Muscle of leg (tissue), 16 donors: ENCODE data around the gene MUC4. TPM values are rescaled to one million over a fixed set of nuclear protein-coding genes. Genes with fewer than 3 reads are reported as not detected.

Source experiments
- DNase-seq: peaks from one replicate; pipeline ENCODE4 v3.0.0; 2013
- H3K27ac ChIP-seq: one replicate; pipeline ENCODE4 v1.5.1; 2013; ENCODE audit warnings: mild to moderate bottlenecking, low read length, control low read depth
- H3K27me3 ChIP-seq: one replicate; pipeline ENCODE4 v1.6.1; 2013; ENCODE audit warnings: low read length; ENCODE audit not compliant: control insufficient read depth, insufficient read depth
- H3K36me3 ChIP-seq: one replicate; pipeline ENCODE4 v1.6.1; 2013; ENCODE audit warnings: low read length; ENCODE audit not compliant: control insufficient read depth, insufficient read depth
- H3K4me1 ChIP-seq: one replicate; pipeline ENCODE4 v1.6.1; 2013; ENCODE audit warnings: low read length; ENCODE audit not compliant: control insufficient read depth, insufficient read depth
- H3K4me3 ChIP-seq: one replicate; pipeline ENCODE4 v1.5.1; 2013; ENCODE audit warnings: low read length, control low read depth
- H3K9me3 ChIP-seq: replicated peaks from 2 replicates; pipeline ENCODE4 v1.6.1; 2013; ENCODE audit warnings: low read depth, low read length; ENCODE audit not compliant: control insufficient read depth
- WGBS: methylation state at CpG from one replicate; pipeline ENCODE4 v1.1.5; 2013; ENCODE audit warnings: missing lambda C conversion rate; ENCODE audit not compliant: insufficient coverage; 5-methylcytosine and 5-hydroxymethylcytosine counted together
- long read RNA-seq, 11 donors: transcript quantifications; one replicate each; lab custom pipeline, GENCODE V29; 2026
- polyA plus RNA-seq, 8 donors: library from polyadenylated mRNA; unstranded; fragments of 120-200 nt; gene quantifications; one replicate each; pipeline versions ENCODE4 v1.2.1 to v1.2.3, GENCODE V29; 2013; ENCODE audit warnings: inconsistent platforms in 1 of 8, low replicate concordance in 1 of 8; ENCODE audit not compliant: insufficient read length in 8 of 8, insufficient read depth in 1 of 8
- total RNA-seq: library from RNA; stranded (reverse); fragments of 120-200 nt; gene quantifications from one replicate; pipeline ENCODE4 v1.2.4, GENCODE V29; 2013

The MUC4 gene, protein sequence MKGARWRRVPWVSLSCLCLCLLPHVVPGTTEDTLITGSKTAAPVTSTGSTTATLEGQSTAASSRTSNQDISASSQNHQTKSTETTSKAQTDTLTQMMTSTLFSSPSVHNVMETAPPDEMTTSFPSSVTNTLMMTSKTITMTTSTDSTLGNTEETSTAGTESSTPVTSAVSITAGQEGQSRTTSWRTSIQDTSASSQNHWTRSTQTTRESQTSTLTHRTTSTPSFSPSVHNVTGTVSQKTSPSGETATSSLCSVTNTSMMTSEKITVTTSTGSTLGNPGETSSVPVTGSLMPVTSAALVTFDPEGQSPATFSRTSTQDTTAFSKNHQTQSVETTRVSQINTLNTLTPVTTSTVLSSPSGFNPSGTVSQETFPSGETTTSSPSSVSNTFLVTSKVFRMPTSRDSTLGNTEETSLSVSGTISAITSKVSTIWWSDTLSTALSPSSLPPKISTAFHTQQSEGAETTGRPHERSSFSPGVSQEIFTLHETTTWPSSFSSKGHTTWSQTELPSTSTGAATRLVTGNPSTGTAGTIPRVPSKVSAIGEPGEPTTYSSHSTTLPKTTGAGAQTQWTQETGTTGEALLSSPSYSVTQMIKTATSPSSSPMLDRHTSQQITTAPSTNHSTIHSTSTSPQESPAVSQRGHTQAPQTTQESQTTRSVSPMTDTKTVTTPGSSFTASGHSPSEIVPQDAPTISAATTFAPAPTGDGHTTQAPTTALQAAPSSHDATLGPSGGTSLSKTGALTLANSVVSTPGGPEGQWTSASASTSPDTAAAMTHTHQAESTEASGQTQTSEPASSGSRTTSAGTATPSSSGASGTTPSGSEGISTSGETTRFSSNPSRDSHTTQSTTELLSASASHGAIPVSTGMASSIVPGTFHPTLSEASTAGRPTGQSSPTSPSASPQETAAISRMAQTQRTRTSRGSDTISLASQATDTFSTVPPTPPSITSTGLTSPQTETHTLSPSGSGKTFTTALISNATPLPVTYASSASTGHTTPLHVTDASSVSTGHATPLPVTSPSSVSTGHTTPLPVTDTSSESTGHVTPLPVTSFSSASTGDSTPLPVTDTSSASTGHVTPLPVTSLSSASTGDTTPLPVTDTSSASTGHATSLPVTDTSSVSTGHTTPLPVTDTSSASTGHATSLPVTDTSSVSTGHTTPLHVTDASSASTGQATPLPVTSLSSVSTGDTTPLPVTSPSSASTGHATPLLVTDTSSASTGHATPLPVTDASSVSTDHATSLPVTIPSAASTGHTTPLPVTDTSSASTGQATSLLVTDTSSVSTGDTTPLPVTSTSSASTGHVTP (N-terminal part only)
- total RNA-seq = 0.18 TPM
- 1 to 10 TPM in 1 of 8 donors, under 1 TPM in 7; 0.41 to 1.1 (median 0.60) TPM for polyA plus RNA-seq
- long read RNA-seq, donor 1 = 0 reads
- long read RNA-seq, donor 2 = 0 reads
- long read RNA-seq, donor 3 = 0 reads
- long read RNA-seq, donor 4 = 0 reads
- long read RNA-seq, donor 5 = 0 reads
- long read RNA-seq, donor 6 = 0 reads
- long read RNA-seq, donor 7 = 0 reads
- long read RNA-seq, donor 8 = 0 reads
- long read RNA-seq, donor 9 = 0 reads
- long read RNA-seq, donor 10 = 0 reads
- long read RNA-seq, donor 11 = 0 reads

DNA sequence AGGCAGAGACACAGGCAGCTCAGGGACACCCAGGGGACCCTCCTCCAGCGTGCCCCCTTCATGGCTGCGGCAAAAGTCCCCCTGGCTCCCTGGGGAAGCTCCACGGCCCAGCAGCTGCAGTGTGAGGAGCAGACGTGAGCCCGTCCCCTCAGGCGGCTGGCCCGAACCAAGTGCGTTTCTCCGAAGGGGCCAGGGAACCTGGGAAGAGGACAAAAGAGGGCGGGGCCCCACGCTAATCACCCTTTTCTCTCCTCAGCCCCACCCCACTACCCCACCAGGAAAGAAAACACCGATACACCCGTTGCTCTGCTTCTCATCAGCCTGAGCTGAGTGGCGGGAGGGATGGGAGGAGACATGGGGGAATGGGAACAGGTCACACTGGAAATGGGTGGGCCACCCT lies at the start of gene MUC4:
Gene MUC4 (minus strand): TSS at position 174 of the 400 bp plus-strand sequence. CDS start 112 bp downstream, at position 62.
- no peak within 1 kb of the TSS for H3K27ac ChIP-seq
- no peak for DNase-seq
- no peaks in the 10 kb centered on the region for H3K36me3 ChIP-seq
- peaks cover 17% of the 10 kb centered on the region for H3K27me3 ChIP-seq
- WGBS = 23% methylated on average over 5 of the region's 14 CpGs
- peaks cover 15% of the 10 kb centered on the region for H3K4me1 ChIP-seq
- no peaks in the 10 kb centered on the region for H3K9me3 ChIP-seq
- no peak within 1 kb of the TSS for H3K4me3 ChIP-seq

DNA sequence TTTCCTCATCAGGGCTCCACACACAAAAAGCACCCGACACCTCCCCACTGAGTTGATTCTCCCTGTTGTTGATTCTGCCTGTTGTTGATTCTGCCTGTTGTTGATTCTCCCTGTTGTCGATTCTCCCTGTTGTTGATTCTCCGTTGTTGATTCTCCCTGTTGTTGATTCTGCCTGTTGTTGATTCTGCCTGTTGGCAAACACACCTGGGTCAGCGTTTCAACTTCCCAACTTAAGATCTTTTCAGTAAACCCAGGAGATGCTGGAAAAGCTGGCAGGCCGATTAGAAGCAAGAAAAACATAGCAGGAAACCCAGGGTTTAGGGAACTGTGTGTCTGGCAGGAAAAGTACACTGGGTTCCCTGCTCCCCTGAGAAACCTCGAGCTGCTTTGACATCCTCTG lies 48.7 kb upstream of the MUC4 start:
- no peaks in the 10 kb centered on the region for H3K9me3 ChIP-seq
- peaks cover 19% of the 10 kb centered on the region for H3K4me1 ChIP-seq
- DNase-seq = no peak
- H3K27me3 ChIP-seq = peaks cover 8% of the 10 kb centered on the region
- WGBS = 80% methylated on average over 2 of the region's 6 CpGs
- H3K27ac ChIP-seq = no peak overlapping the region
- peaks cover 14% of the 10 kb centered on the region for H3K36me3 ChIP-seq
- no peak overlapping the region for H3K4me3 ChIP-seq

DNA sequence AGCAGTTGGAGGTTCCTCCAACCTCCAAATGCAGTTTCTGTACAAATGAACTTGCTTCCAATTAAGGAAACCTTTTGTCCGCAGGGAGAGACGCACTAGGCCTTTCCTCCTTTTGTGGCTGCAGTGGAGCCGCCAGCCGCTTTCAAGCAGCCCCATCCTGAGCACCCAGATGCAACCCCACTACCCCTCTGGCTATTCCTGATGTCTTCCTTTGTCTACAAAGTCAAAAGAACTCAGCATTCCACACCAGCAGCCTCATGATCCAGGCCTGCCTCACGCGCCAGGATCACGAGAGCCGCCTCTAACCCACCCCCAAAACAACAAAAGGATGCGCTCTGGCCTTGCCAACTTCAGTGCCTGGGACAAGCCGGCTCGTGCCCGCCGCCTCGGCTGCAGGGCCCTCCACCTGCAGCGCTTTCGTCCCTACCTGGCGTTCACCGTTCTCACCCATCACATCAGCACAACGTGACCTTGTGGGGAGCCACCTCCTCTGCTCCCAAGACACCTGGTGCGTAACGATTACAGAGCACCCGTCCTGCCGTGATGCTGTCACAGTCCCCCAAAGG lies 48.2 kb upstream of the MUC4 start:
- WGBS = 85% methylated on average over 23 of the region's 23 CpGs
- no peaks in the 10 kb centered on the region for H3K9me3 ChIP-seq
- no peak for DNase-seq
- peaks cover 8% of the 10 kb centered on the region for H3K27me3 ChIP-seq
- H3K4me1 ChIP-seq = peaks cover 19% of the 10 kb centered on the region
- no peak overlapping the region for H3K4me3 ChIP-seq
- no peak overlapping the region for H3K27ac ChIP-seq
- H3K36me3 ChIP-seq = peaks cover 11% of the 10 kb centered on the region

DNA sequence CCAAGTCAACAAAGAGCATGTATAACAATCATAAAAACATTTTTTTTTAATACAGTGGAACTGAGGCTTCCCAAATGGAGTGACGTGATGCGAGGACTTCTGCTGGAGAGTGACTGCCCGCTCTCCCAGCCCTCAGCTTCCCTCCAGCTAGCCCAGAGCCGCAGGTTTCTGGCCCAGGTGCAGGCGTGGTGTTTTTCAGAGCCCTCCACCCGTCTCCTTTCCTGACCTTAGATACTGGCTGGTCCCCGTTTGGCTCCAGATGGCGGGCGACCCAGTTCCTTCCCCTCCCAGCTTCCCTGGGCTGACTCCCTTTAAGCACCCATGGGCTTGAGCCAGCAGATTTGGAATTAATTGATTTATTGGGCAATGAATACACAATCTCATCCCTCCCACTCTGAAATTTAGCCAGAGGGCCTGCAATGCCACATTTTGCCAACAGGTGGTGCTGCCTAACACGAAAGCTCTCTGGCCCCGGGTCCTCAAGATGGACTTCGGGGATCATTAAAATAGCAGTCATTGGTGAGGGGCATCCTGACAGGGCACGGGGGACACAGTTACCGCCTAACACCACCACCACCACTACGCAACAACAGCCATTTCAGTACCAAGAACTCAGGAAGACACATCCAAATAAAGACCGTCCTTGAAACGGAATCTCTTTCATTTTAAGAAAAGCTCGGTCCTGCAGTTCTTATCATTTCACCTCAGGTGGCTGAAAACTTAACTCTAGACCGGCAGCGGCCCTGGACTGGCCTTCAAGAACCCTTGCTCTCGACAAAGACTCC lies 47.5 kb upstream of the MUC4 start:
- Histone ChIP-seq H3K27me3 (peaks cover 8% of the 10 kb centered on the region), H3K4me3 (no peak overlapping the region), H3K4me1 (peaks cover 19% of the 10 kb centered on the region), H3K27ac (no peak overlapping the region), H3K36me3 (peaks cover 11% of the 10 kb centered on the region), H3K9me3 (no peaks in the 10 kb centered on the region)
- WGBS = 38% methylated on average over 12 of the region's 21 CpGs
- DNase-seq = peak; percentile 72

DNA sequence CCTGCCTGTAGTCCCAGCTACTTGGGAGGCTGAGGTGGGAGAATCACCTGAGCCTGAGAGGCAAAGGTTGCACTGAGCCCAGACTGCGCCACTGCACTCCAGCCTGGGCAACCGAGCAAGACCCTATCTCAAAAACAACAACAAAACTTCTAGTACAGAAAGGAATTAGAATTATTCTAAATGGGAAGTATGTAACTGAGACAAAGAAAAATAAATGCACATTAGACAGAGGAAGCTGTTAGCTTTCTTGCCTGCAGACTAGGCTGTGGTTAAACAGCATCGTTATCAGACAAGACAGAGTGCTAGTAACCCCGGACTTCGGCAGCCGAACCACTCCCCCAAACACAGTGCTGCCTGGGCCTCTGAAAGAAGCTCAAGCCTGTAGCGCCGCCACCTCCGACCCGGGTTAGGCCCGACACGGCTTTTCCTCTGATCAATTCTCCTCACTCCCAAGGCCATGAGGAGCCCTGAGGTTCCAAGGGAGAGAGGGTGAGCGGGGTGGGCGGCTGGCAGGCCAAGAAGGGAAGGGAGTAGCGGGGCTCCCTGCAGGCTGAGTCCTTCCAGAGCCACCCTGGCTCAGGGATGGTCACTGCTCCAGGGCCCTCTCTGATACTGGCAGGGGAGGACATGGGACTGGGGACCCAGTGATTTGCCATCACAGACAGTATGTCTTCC lies 44.8 kb upstream of the MUC4 start:
- H3K4me3 ChIP-seq = no peak overlapping the region
- WGBS = 50% methylated on average over 2 of the region's 15 CpGs
- peaks cover 6% of the 10 kb centered on the region for H3K4me1 ChIP-seq
- DNase-seq = no peak
- H3K27ac ChIP-seq = no peak overlapping the region
- H3K36me3 ChIP-seq = no peaks in the 10 kb centered on the region
- peaks cover 8% of the 10 kb centered on the region for H3K27me3 ChIP-seq
- H3K9me3 ChIP-seq = no peaks in the 10 kb centered on the region

DNA sequence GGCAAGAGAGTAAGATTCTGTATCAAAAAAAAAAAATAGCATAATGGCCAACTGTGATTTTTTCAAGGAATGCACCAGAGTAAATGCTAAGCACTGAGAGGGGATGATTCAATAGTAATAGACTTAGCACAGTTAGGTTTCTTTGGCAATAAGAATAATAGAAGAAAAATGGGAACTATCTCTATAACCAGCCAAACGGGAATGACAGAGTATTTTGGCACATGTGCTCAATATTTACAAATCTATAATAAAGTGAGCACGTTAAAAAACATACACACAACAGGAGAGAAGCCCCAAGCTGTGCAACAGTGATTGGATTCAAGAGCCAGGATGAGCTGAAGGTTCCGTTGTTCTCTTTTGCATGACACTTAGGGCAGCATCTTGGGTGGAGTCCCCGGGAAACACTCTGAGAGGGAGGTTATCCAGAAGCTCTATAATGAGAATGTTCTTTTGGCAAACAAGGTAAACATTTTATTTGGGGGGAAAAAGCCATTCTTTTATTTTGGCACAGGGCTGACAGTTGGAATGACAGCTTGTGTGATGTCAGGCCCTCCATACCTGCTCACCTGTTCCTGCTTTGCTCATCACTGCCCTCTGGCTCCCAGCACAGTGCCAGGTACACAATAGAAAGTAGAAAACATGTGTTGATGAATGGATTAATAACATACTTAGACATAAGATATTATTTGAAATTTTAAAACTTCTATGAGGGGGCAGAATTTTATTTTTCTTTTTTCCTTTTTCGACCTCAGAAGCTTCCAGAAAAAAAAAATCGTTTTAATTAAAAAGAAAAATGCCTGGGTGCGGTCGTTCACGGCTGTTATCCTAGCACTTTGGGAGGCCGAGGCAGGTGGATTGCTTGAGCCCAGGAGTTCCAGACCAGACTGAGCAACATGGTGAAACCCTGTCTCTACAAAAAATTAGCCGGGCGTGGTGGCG lies 44.0 kb upstream of the MUC4 start:
- 90% methylated on average over 9 of the region's 13 CpGs for WGBS

DNA sequence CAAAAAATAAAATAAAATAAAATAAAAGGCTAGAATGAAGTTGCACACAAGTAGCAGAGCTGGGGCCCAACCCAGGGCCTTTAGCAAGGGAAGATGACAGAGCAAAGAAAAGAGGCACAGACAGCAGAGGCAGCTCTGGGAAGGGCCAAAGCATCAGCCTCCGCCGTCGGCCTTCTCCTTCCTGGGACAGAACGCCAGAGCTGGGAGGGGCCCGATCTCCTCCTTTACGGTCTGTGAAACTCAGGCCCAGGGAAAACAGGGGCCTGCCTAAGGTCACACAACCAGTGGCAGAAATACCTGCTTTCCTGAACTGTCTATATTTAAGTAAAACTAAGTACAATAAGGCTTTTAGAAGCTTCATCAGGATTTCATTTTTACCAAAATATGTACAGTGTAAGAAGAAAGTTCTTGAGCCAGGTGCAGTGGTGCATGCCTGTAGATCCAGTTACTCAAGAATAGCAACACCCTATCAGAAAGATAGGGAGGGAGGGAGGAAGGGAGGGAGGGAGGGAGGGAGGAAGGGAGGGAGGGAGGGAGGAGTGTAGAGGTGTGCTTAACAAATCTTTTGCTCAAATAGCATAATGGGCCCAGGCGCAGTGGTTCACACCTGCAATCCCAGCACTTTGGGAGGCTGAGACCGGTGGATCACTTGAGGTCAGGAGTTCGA lies 43.0 kb upstream of the MUC4 start:
- Histone ChIP-seq H3K9me3 (no peaks in the 10 kb centered on the region), H3K27ac (no peak overlapping the region), H3K4me1 (peaks cover 9% of the 10 kb centered on the region), H3K4me3 (no peak overlapping the region), H3K36me3 (no peaks in the 10 kb centered on the region), H3K27me3 (peaks cover 6% of the 10 kb centered on the region)
- no peak for DNase-seq
- 30% methylated on average over 4 of the region's 9 CpGs for WGBS

More for the DNA sequence above, 44.0 kb upstream of the MUC4 start:
- Histone ChIP-seq H3K27ac (no peak overlapping the region), H3K27me3 (peaks cover 8% of the 10 kb centered on the region), H3K9me3 (no peaks in the 10 kb centered on the region), H3K4me1 (peaks cover 9% of the 10 kb centered on the region), H3K4me3 (no peak overlapping the region), H3K36me3 (no peaks in the 10 kb centered on the region)
- DNase-seq = no peak
